GM12872 (cell line): ENCODE results near the gene DEFB119.

Experiments
- TF ChIP-seq, protein P1 (sequence below): IDR thresholded peaks from 3 replicates; pipeline ENCODE4 v1.5.1; 2011; ENCODE audit warnings: low read depth, mild to moderate bottlenecking, low read length, moderate library complexity; ENCODE audit not compliant: insufficient read depth

DEFB119 gene, protein sequence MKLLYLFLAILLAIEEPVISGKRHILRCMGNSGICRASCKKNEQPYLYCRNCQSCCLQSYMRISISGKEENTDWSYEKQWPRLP

DNA sequence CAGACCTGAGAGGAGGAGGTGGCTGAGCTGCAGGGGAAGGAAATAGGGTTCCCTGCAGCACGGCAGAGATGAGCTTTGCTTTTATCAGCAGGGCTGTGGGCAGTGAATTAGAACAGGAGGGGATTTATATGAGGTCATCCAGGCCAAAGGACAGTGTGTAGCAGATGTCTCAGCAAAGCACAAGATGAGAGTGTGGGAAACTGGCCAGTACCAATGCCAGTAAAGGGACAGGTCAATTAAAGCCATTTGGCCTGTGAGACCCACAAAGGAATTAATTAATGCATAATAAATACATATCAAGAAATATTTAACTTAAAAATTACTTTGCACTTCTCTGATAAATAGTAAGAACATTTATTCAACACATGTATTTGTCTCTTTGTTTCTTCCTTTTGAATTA is at the start of gene DEFB119:
DEFB119 (minus strand) TSS at position 101 of the 400 bp plus-strand sequence. CDS start 107 bp downstream, outside the sequence.
- TF ChIP-seq, protein P1, sequence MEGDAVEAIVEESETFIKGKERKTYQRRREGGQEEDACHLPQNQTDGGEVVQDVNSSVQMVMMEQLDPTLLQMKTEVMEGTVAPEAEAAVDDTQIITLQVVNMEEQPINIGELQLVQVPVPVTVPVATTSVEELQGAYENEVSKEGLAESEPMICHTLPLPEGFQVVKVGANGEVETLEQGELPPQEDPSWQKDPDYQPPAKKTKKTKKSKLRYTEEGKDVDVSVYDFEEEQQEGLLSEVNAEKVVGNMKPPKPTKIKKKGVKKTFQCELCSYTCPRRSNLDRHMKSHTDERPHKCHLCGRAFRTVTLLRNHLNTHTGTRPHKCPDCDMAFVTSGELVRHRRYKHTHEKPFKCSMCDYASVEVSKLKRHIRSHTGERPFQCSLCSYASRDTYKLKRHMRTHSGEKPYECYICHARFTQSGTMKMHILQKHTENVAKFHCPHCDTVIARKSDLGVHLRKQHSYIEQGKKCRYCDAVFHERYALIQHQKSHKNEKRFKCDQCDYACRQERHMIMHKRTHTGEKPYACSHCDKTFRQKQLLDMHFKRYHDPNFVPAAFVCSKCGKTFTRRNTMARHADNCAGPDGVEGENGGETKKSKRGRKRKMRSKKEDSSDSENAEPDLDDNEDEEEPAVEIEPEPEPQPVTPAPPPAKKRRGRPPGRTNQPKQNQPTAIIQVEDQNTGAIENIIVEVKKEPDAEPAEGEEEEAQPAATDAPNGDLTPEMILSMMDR: no peak

DNA sequence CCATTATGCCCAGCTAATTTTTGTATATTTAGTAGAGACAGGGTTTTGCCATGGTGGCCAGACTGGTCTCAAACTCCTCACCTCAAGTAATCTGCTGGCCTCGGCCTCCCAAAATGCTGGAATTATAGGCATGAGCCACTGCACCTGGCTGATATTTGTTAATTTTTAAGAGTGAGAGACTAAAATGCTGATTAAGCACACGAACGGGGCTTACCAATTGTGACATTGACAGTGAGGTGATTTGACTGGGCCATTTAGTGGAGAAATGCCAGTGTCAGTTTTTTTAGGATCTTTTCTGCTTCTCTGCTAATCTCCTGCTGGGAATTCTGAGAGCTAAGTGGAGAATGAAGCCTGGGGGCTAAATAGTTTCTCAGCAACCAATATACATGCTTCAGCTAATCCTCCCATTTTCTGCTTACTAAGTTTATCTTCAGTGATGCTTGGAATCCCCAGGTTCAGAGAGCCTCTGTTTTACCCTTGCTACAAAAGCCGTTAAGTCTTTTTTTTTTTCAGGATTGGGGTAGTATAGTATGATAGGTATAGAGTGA is 40.3 kb upstream of the DEFB119 start:
- TF ChIP-seq, protein P1: no peak

DNA sequence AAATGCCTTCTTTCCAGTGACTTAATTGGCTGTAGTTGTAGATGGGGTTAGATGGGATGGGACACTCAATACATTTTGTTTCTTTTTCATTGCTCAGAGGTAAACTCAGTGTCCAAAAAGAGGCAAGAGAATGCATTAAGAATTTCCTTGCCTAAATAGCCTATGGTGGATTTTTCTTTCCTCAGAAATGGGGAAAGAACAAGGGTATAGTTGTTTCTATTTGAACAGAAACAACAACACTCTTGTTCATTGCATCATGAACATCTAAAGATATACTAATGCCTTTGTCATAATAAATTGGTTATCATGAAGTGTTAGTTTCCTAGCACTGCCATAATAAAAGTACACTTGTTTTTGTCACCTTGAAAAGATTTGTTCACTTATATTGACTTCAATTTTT is 35.4 kb upstream of the DEFB119 start:
- TF ChIP-seq, protein P1: no peak

DNA sequence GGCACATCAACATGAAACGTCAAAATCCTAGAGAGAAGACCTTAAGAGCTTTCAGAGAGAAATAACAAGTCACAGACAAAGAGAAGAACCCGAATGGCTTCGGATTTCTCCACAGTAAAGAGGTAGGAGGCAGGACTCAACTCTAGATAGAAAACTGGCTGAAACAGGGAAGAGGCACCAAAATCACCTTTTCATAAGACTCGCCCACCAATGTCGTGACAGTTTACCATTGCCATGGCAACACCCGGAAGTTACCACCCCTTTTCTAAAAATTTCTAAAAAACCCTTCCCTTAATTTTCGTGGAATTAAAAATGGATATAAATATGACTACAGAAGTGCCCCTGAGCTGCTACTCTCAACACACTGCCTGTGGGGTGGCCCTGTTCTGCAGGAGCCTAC is 27.9 kb upstream of the DEFB119 start:
- TF ChIP-seq, protein P1: no peak

DNA sequence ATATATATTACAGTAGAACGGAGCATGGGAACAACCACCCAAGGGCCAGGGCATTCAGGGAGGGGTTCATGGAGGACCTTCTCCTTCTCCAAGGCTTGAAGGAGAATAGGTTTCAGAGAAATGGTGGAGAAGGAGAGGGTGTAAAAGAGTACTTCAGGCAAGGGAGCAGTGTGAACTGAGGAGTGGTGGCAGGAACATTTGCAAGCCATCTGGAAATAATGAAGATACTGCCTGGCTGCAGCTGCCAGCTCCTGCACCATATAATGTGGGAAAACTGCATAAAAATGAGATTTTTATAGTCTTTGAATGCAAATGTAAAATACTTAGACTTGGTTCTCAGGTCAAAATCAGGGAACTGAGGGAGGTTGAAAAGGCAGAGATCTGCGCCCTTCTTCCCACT is 25.3 kb upstream of the DEFB119 start:
- TF ChIP-seq, protein P1: no peak

DNA sequence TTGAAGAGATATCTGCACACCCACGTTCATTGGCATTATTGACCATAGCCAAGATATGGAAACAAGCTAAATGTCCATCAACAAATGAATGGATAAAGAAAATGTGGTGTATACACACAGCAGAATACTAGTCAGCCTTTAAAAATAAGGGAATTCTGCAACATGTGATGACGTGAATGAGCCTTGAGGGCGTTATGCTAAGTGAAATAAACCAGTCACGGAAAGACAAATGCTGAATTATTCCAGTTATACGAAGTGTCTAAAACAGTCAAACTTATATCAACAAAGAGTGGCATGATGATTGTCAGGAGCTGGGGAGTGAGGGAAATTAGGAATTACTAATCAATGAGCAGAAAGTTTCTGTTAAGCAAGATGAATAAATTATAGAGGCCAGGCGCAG is 24.0 kb upstream of the DEFB119 start:
- TF ChIP-seq, protein P1: no peak

DNA sequence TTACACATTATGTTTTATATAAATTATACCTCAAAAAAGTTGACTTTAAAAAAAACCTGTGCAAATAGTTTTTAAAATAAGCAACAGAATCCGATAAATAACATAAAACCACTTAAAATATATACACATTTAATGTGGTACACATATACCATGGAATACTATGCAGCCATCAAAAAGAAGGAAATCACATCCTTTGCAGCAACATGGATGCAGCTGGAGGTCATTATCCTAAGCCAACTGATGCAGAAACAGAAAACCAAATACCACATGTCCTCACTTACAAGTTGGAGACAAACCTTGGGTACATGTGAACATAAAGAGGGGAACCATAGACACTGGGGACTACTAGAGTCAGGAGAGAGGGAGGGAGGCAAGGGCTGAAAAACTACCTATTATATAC is 19.6 kb upstream of the DEFB119 start:
- TF ChIP-seq, protein P1: no peak
